ENCODE data around the gene FAM193A. TPM values are rescaled to one million over a fixed set of nuclear protein-coding genes. Genes with fewer than 3 reads are reported as not detected.

The FAM193A gene
- polyA plus RNA-seq, 1 donor (not counting 4 experiments of a cell fraction or from before 2014, with no cell fraction given): 3.6 TPM

- H3K4me1 ChIP-seq (ENCODE audit: control insufficient read depth, extremely low read depth, insufficient read depth, low read length): peaks cover 14% of the 10 kb centered on the region
- peaks cover 16% of the 10 kb centered on the region for H3K79me2 ChIP-seq (ENCODE audit: control insufficient read depth, insufficient read depth, low read length)
- H3K9me3 ChIP-seq (ENCODE audit: control insufficient read depth, low read depth, low read length): no peaks in the 10 kb centered on the region
- no peak overlapping the region for H3K9ac ChIP-seq (ENCODE audit: control insufficient read depth, extremely low read depth, insufficient read depth, low read length)
- no peak overlapping the region for H3K27ac ChIP-seq (ENCODE audit: control insufficient read depth, insufficient read depth, low read length)
- H3K27me3 ChIP-seq (ENCODE audit: control insufficient read depth, extremely low read depth, insufficient read depth, low read length): no peaks in the 10 kb centered on the region
- H3K36me3 ChIP-seq (ENCODE audit: control insufficient read depth in 2 of 2, extremely low read depth in 1 of 2, insufficient read depth in 2 of 2, low read length in 2 of 2): no peaks in the 10 kb centered on the region
- DNase-seq (ENCODE audit: low read depth, low spot score) (no peak), FAIRE-seq (no peak)
- H3K4me2 ChIP-seq (ENCODE audit: control insufficient read depth, extremely low read depth, insufficient read depth, low read depth, low read length): no peak overlapping the region
- TF ChIP-seq, protein P1, sequence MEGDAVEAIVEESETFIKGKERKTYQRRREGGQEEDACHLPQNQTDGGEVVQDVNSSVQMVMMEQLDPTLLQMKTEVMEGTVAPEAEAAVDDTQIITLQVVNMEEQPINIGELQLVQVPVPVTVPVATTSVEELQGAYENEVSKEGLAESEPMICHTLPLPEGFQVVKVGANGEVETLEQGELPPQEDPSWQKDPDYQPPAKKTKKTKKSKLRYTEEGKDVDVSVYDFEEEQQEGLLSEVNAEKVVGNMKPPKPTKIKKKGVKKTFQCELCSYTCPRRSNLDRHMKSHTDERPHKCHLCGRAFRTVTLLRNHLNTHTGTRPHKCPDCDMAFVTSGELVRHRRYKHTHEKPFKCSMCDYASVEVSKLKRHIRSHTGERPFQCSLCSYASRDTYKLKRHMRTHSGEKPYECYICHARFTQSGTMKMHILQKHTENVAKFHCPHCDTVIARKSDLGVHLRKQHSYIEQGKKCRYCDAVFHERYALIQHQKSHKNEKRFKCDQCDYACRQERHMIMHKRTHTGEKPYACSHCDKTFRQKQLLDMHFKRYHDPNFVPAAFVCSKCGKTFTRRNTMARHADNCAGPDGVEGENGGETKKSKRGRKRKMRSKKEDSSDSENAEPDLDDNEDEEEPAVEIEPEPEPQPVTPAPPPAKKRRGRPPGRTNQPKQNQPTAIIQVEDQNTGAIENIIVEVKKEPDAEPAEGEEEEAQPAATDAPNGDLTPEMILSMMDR (optimal IDR thresholded peaks at IDR 0.05 in 1 of 3, IDR thresholded peaks at IDR 0.05 in 1 of 3, conservative IDR thresholded peaks at IDR 0.05 in 1 of 3; ENCODE audit: extremely low read depth in 1 of 3, insufficient read depth in 2 of 3, low read length in 3 of 3): no peak
- TF ChIP-seq EZH2 (IDR thresholded peaks at IDR 0.05; ENCODE audit: low read length): no peak
- no peak overlapping the region for H2AFZ ChIP-seq (ENCODE audit: control insufficient read depth, low read length)
- dilution Hi-C loops (cut with MboI; ENCODE audit: extremely low pct_ligation_motif_present, low sequenced_read_pairs): no loop called here
- H4K20me1 ChIP-seq (ENCODE audit: control insufficient read depth, extremely low read depth, insufficient read depth, low read length): no peaks in the 10 kb centered on the region
- no peak overlapping the region for H3K4me3 ChIP-seq (ENCODE audit: control insufficient read depth in 2 of 3, extremely low read depth in 1 of 3, insufficient read depth in 2 of 3, low read depth in 1 of 3, low read length in 3 of 3)
- no peaks in the 10 kb centered on the region for H3K9me1 ChIP-seq (ENCODE audit: control insufficient read depth, extremely low read depth, insufficient read depth, low read length)
These were observed 221.0 kb downstream of the FAM193A start for GRCh38 chr4:2757426-2757825.

GRCh38 chr4:2761035-2761923 is 224.8 kb downstream of the FAM193A start:
- Histone ChIP-seq H3K9me1 (ENCODE audit: control insufficient read depth, extremely low read depth, insufficient read depth, low read length) (no peaks in the 10 kb centered on the region), H3K9ac (ENCODE audit: control insufficient read depth, extremely low read depth, insufficient read depth, low read length) (no peak overlapping the region), H3K27ac (ENCODE audit: control insufficient read depth, insufficient read depth, low read length) (no peak overlapping the region), H3K36me3 (ENCODE audit: control insufficient read depth in 2 of 2, extremely low read depth in 1 of 2, insufficient read depth in 2 of 2, low read length in 2 of 2) (no peaks in the 10 kb centered on the region), H4K20me1 (ENCODE audit: control insufficient read depth, extremely low read depth, insufficient read depth, low read length) (no peaks in the 10 kb centered on the region), H3K27me3 (ENCODE audit: control insufficient read depth, extremely low read depth, insufficient read depth, low read length) (no peaks in the 10 kb centered on the region), H3K4me2 (ENCODE audit: control insufficient read depth, extremely low read depth, insufficient read depth, low read depth, low read length) (no peak overlapping the region), H3K79me2 (ENCODE audit: control insufficient read depth, insufficient read depth, low read length) (no peaks in the 10 kb centered on the region), H3K4me1 (ENCODE audit: control insufficient read depth, extremely low read depth, insufficient read depth, low read length) (peaks cover 8% of the 10 kb centered on the region), H3K4me3 (ENCODE audit: control insufficient read depth in 2 of 3, extremely low read depth in 1 of 3, insufficient read depth in 2 of 3, low read depth in 1 of 3, low read length in 3 of 3) (no peak overlapping the region), H3K9me3 (ENCODE audit: control insufficient read depth, low read depth, low read length) (no peaks in the 10 kb centered on the region), H2AFZ (ENCODE audit: control insufficient read depth, low read length) (no peak overlapping the region)
- FAIRE-seq (no peak), DNase-seq (ENCODE audit: low read depth, low spot score) (no peak)
- no peak for TF ChIP-seq EZH2 (IDR thresholded peaks at IDR 0.05; ENCODE audit: low read length)
- TF ChIP-seq, protein P1 (optimal IDR thresholded peaks at IDR 0.05 in 1 of 3, IDR thresholded peaks at IDR 0.05 in 1 of 3, conservative IDR thresholded peaks at IDR 0.05 in 1 of 3; ENCODE audit: extremely low read depth in 1 of 3, insufficient read depth in 2 of 3, low read length in 3 of 3): peak in 2 of 3 experiments; percentile 14 to 20
- dilution Hi-C loops (cut with MboI; ENCODE audit: extremely low pct_ligation_motif_present, low sequenced_read_pairs): no loop called here
